Prostate gland (tissue), 2 donors: ENCODE results near the gene PA2G4.

Experiments used
- CTCF ChIP-seq, 4 experiments: fragments of 200-600 bp in 2 of 4; fragments of 450-650 bp in 2 of 4; sonication (generic) in 2 of 4; IDR thresholded peaks; 1 replicate in 3 of 4; 2 replicates in 1 of 4; pipeline ENCODE4 v1.5.1; 2016 to 2019; ENCODE audit warnings: antibody characterized with exemption in 4 of 4, mild to moderate bottlenecking in 2 of 4, moderate library complexity in 2 of 4
- POLR2A ChIP-seq: fragments of 450-650 bp; IDR thresholded peaks from one replicate; pipeline ENCODE4 v1.6.1; 2016; ENCODE audit warnings: antibody characterized with exemption, mild to moderate bottlenecking
- POLR2AphosphoS5 ChIP-seq: sonication (generic); formaldehyde crosslinking; IDR thresholded peaks from one replicate; pipeline ENCODE4 v1.6.1; 2017; ENCODE audit warnings: antibody characterized with exemption

GRCh38 chr12:56110571-56110970 lies 6.2 kb downstream of the PA2G4 start:
- TF ChIP-seq CTCF (IDR thresholded peaks at IDR 0.05) (no peak), POLR2A (no peak), POLR2AphosphoS5 (no peak)
